Suprapubic skin (tissue), 4 donors: ENCODE measurements around the gene KDSR. TPM values are rescaled to one million over a fixed set of nuclear protein-coding genes. Genes with fewer than 3 reads are reported as not detected.

Source experiments
- DNase-seq, 2 donors: peaks; one replicate each; pipeline ENCODE4 v3.0.0-alpha.2; 2019; ENCODE audit warnings: low spot score in 2 of 2
- H3K27ac ChIP-seq: fragments of 200-600 bp; sonication (generic); one replicate; pipeline ENCODE4 v1.5.1; 2019
- H3K27me3 ChIP-seq: fragments of 200-600 bp; sonication (generic); one replicate; pipeline ENCODE4 v1.5.1; 2019
- H3K36me3 ChIP-seq: fragments of 200-600 bp; sonication (generic); one replicate; pipeline ENCODE4 v1.5.1; 2019
- H3K4me1 ChIP-seq: fragments of 200-600 bp; sonication (generic); one replicate; pipeline ENCODE4 v1.5.1; 2019
- H3K4me3 ChIP-seq: fragments of 200-600 bp; sonication (generic); one replicate; pipeline ENCODE4 v1.5.1; 2019; ENCODE audit warnings: mild to moderate bottlenecking
- H3K9me3 ChIP-seq: fragments of 200-600 bp; sonication (generic); one replicate; pipeline ENCODE4 v1.5.1; 2019
- EP300 ChIP-seq: sonication (generic); formaldehyde crosslinking; IDR thresholded peaks from one replicate; pipeline ENCODE4 v1.6.1; 2017; ENCODE audit warnings: antibody characterized with exemption
- POLR2A ChIP-seq, 2 donors: fragments of 450-650 bp; IDR thresholded peaks; one replicate each; pipeline ENCODE4 v1.6.1; 2017; ENCODE audit warnings: antibody characterized with exemption in 2 of 2, mild to moderate bottlenecking in 2 of 2, moderate library complexity in 2 of 2
- POLR2AphosphoS5 ChIP-seq, 3 donors: sonication (generic); formaldehyde crosslinking; IDR thresholded peaks; one replicate each; pipeline ENCODE4 v1.6.1; 2017; ENCODE audit warnings: antibody characterized with exemption in 3 of 3
- WGBS: methylation state at CpG from one replicate; pipeline ENCODE4 v1.1.5; 2018; 5-methylcytosine and 5-hydroxymethylcytosine counted together
- total RNA-seq, 4 donors: library from RNA; depleted of rRNA; stranded (reverse); fragments of >200 nt; gene quantifications; one replicate each; pipeline ENCODE4 v1.1.0, GENCODE V29; 2016
- TF ChIP-seq, protein P1 (sequence below), 2 donors: fragments of 200-600 bp in 1 of 2; fragments of 450-650 bp in 1 of 2; sonication (generic) in 1 of 2; IDR thresholded peaks; one replicate each; pipeline ENCODE4 v1.5.1; 2016 to 2019; ENCODE audit warnings: antibody characterized with exemption in 2 of 2, mild to moderate bottlenecking in 1 of 2, moderate library complexity in 1 of 2

The KDSR gene
- total RNA-seq, 4 donors from 2014 or later = 65.4 to 115 (median 79.7) TPM

DNA sequence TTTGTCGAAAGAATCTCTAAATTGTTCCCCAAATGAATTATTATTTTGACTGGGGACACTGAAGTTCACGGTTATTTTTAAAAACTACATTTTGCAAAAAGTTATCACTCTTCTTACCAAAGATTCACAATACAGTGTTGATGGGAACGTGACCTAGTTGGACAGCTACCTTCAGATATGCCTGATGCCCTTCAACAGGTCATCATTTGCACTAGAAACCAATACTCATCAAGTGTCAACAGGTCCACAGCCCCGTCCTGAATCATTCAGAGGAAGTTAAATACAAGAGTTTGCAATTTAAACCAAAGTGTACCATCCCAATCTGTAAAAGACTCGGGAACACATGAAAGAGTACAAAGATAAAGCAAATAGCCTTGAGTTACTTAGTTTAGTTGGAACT is 75.7 kb downstream of the KDSR start:
- H3K4me1 ChIP-seq = peaks cover 32% of the 10 kb centered on the region
- no peak overlapping the region for H3K27ac ChIP-seq
- H3K4me3 ChIP-seq = no peak overlapping the region
- no peaks in the 10 kb centered on the region for H3K27me3 ChIP-seq
- no peak for DNase-seq
- 92% methylated on average over 5 of the region's 5 CpGs for WGBS
- H3K36me3 ChIP-seq = no peaks in the 10 kb centered on the region
- H3K9me3 ChIP-seq = no peaks in the 10 kb centered on the region
- TF ChIP-seq, protein P1, sequence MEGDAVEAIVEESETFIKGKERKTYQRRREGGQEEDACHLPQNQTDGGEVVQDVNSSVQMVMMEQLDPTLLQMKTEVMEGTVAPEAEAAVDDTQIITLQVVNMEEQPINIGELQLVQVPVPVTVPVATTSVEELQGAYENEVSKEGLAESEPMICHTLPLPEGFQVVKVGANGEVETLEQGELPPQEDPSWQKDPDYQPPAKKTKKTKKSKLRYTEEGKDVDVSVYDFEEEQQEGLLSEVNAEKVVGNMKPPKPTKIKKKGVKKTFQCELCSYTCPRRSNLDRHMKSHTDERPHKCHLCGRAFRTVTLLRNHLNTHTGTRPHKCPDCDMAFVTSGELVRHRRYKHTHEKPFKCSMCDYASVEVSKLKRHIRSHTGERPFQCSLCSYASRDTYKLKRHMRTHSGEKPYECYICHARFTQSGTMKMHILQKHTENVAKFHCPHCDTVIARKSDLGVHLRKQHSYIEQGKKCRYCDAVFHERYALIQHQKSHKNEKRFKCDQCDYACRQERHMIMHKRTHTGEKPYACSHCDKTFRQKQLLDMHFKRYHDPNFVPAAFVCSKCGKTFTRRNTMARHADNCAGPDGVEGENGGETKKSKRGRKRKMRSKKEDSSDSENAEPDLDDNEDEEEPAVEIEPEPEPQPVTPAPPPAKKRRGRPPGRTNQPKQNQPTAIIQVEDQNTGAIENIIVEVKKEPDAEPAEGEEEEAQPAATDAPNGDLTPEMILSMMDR (IDR thresholded peaks at IDR 0.05) = no peak
- TF ChIP-seq EP300 (no peak), POLR2A (IDR thresholded peaks at IDR 0.05) (no peak), POLR2AphosphoS5 (IDR thresholded peaks at IDR 0.05) (no peak)

DNA sequence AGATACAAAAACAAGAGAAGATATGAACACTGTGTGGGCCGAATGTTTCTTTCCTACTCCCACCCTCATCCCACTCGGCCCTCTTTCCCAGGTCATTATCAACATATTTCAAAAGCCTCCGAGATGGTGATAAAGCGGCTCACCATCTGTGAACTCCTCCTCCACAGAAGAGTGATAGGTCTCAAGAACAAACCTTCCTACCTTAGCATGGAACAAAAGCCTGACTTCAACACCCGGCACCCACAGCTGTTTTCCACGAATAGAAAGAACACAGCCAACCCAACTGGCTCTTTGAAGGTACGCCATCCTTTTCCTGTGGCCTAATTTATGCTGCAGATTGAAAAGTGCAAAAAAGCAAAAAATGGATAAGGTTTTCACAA is 76.2 kb downstream of the KDSR start:
- TF ChIP-seq EP300 (no peak), POLR2AphosphoS5 (IDR thresholded peaks at IDR 0.05) (no peak), POLR2A (IDR thresholded peaks at IDR 0.05) (no peak)
- TF ChIP-seq, protein P1 (IDR thresholded peaks at IDR 0.05) = no peak
- Histone ChIP-seq H3K36me3 (no peaks in the 10 kb centered on the region), H3K9me3 (no peaks in the 10 kb centered on the region), H3K27ac (no peak overlapping the region), H3K27me3 (no peaks in the 10 kb centered on the region), H3K4me3 (no peak overlapping the region), H3K4me1 (peaks cover 32% of the 10 kb centered on the region)
- 84% methylated on average over 7 of the region's 7 CpGs for WGBS
- no peak for DNase-seq

- peaks cover 32% of the 10 kb centered on the region for H3K4me1 ChIP-seq
- WGBS = 88% methylated on average over 6 of the region's 6 CpGs
- H3K27ac ChIP-seq = no peak overlapping the region
- no peaks in the 10 kb centered on the region for H3K9me3 ChIP-seq
- no peak for DNase-seq
- H3K36me3 ChIP-seq = no peaks in the 10 kb centered on the region
- no peak overlapping the region for H3K4me3 ChIP-seq
- no peak for TF ChIP-seq EP300
- TF ChIP-seq POLR2AphosphoS5 (IDR thresholded peaks at IDR 0.05) = no peak
- TF ChIP-seq POLR2A (IDR thresholded peaks at IDR 0.05) = no peak
- TF ChIP-seq, protein P1 (IDR thresholded peaks at IDR 0.05) = no peak
- no peaks in the 10 kb centered on the region for H3K27me3 ChIP-seq
Observed at GRCh38 chr18:63290166-63290820, 76.7 kb downstream of the KDSR start.

GRCh38 chr18:63288311-63288710 is 78.7 kb downstream of the KDSR start:
- Histone ChIP-seq H3K36me3 (no peaks in the 10 kb centered on the region), H3K27me3 (no peaks in the 10 kb centered on the region), H3K27ac (peak overlapping the region; percentile 42), H3K9me3 (no peaks in the 10 kb centered on the region), H3K4me3 (no peak overlapping the region), H3K4me1 (peaks cover 25% of the 10 kb centered on the region)
- no peak for DNase-seq
- TF ChIP-seq EP300 (no peak), POLR2AphosphoS5 (IDR thresholded peaks at IDR 0.05) (no peak), POLR2A (IDR thresholded peaks at IDR 0.05) (no peak)
- TF ChIP-seq, protein P1 (IDR thresholded peaks at IDR 0.05) = no peak
- WGBS = 57% methylated on average over 2 of the region's 2 CpGs

- DNase-seq = no peak
- Histone ChIP-seq H3K27me3 (no peaks in the 10 kb centered on the region), H3K36me3 (no peaks in the 10 kb centered on the region), H3K27ac (peak overlapping the region; percentile 42), H3K4me1 (peaks cover 20% of the 10 kb centered on the region), H3K9me3 (no peaks in the 10 kb centered on the region), H3K4me3 (no peak overlapping the region)
- 60% methylated on average over 1 of the region's 1 CpG for WGBS
- TF ChIP-seq POLR2A (IDR thresholded peaks at IDR 0.05) = no peak
- TF ChIP-seq POLR2AphosphoS5 (IDR thresholded peaks at IDR 0.05) = no peak
- TF ChIP-seq, protein P1 (IDR thresholded peaks at IDR 0.05) = no peak
- no peak for TF ChIP-seq EP300
Observed at GRCh38 chr18:63287691-63288220, 79.2 kb downstream of the KDSR start.
